Keratinocyte (primary cell): ENCODE results near the gene CCDC171. TPM values are rescaled to one million over a fixed set of nuclear protein-coding genes. Genes with fewer than 3 reads are reported as not detected.
"Not testable (repeated sequence)": the region's sequence is repeated elsewhere in the genome, so short reads cannot be mapped to it uniquely, and the experiment has no call there.

Source experiments
- DNase-seq: peaks from one replicate; pipeline ENCODE4 v3.0.0-alpha.2; 2011; ENCODE audit warnings: low read depth, missing footprints, low spot score
- FAIRE-seq: peaks from 2 replicates; lab custom pipeline; 2011; peaks lifted over from hg19 to GRCh38; lab: Jason Lieb, UNC
- H2AFZ ChIP-seq: 2 replicates; pipeline ENCODE4 v1.6.0; 2012; ENCODE audit warnings: low read length, control low read depth, inconsistent platforms; ENCODE audit not compliant: control insufficient read depth
- H3K27ac ChIP-seq: 2 replicates; pipeline ENCODE4 v1.5.1; 2011; ENCODE audit warnings: low read length; ENCODE audit not compliant: control insufficient read depth, insufficient read depth
- H3K27me3 ChIP-seq: 3 replicates; pipeline ENCODE4 v1.6.0; 2011; ENCODE audit warnings: low read length; ENCODE audit not compliant: control insufficient read depth, insufficient read depth; ENCODE audit errors: extremely low read depth
- H3K36me3 ChIP-seq, 2 experiments: 2 replicates in 1 of 2; 3 replicates in 1 of 2; pipeline ENCODE4 v1.5.1; 2011; ENCODE audit warnings: low read length in 2 of 2, mild to moderate bottlenecking in 1 of 2; ENCODE audit not compliant: control insufficient read depth in 2 of 2, insufficient read depth in 2 of 2; ENCODE audit errors: extremely low read depth in 1 of 2
- H3K4me1 ChIP-seq: 3 replicates; pipeline ENCODE4 v1.5.1; 2011; ENCODE audit warnings: low read length; ENCODE audit not compliant: control insufficient read depth, insufficient read depth; ENCODE audit errors: extremely low read depth
- H3K4me2 ChIP-seq: 3 replicates; pipeline ENCODE4 v1.6.0; 2011; ENCODE audit warnings: low read depth, low read length; ENCODE audit not compliant: control insufficient read depth, insufficient read depth; ENCODE audit errors: extremely low read depth
- H3K4me3 ChIP-seq, 3 experiments: fragments of 200-600 bp in 1 of 3; sonication (generic) in 1 of 3; 2 replicates in 2 of 3; 3 replicates in 1 of 3; pipeline ENCODE4 v1.5.1; 2011 to 2016; ENCODE audit warnings: low read length in 3 of 3, mild to moderate bottlenecking in 3 of 3, control low read depth in 2 of 3, inconsistent platforms in 1 of 3, low read depth in 1 of 3, mixed read lengths in 1 of 3, mixed run types in 1 of 3, moderate library complexity in 1 of 3; ENCODE audit not compliant: control insufficient read depth in 2 of 3, insufficient read depth in 2 of 3; ENCODE audit errors: extremely low read depth in 1 of 3
- H3K79me2 ChIP-seq: 2 replicates; pipeline ENCODE4 v1.6.0; 2012; ENCODE audit warnings: low read length; ENCODE audit not compliant: control insufficient read depth, insufficient read depth
- H3K9ac ChIP-seq: 3 replicates; pipeline ENCODE4 v1.6.0; 2011; ENCODE audit warnings: low read length; ENCODE audit not compliant: control insufficient read depth, insufficient read depth; ENCODE audit errors: extremely low read depth
- H3K9me1 ChIP-seq: 3 replicates; pipeline ENCODE4 v1.6.0; 2011; ENCODE audit warnings: low read length; ENCODE audit not compliant: control insufficient read depth, insufficient read depth; ENCODE audit errors: extremely low read depth
- H3K9me3 ChIP-seq: 2 replicates; pipeline ENCODE4 v1.5.1; 2012; ENCODE audit warnings: low read depth, low read length; ENCODE audit not compliant: control insufficient read depth
- H4K20me1 ChIP-seq: 3 replicates; pipeline ENCODE4 v1.6.0; 2011; ENCODE audit warnings: low read length; ENCODE audit not compliant: control insufficient read depth, insufficient read depth; ENCODE audit errors: extremely low read depth
- EZH2 ChIP-seq: IDR thresholded peaks from one replicate; pipeline ENCODE4 v1.6.1; 2012; ENCODE audit warnings: inconsistent platforms, mild to moderate bottlenecking, low read length, moderate library complexity
- dilution Hi-C: fragments of 300-500 bp; cut with MboI; formaldehyde crosslinking; loops from one replicate; pipeline ENCODE4 v1.7.0; 2020; ENCODE audit warnings: low sequenced_read_pairs; ENCODE audit not compliant: extremely low pct_ligation_motif_present
- polyA plus RNA-seq, 5 experiments: library from polyadenylated mRNA; depleted of rRNA in 3 of 5; stranded (reverse) in 3 of 5; stranded (forward) in 1 of 5; unstranded in 1 of 5; fragments of >200 nt; gene quantifications; 1 replicate in 1 of 5; 2 replicates in 3 of 5; 3 replicates in 1 of 5; pipeline versions ENCODE4 v1.2.1 to v1.2.3, GENCODE V29; 2011 to 2012; ENCODE audit warnings: missing spikeins in 2 of 5, low read depth in 1 of 5, low replicate concordance in 1 of 5
- TF ChIP-seq, protein P1 (sequence below), 3 experiments: IDR thresholded peaks in 1 of 3; conservative IDR thresholded peaks in 1 of 3; optimal IDR thresholded peaks in 1 of 3; 2 replicates in 2 of 3; 3 replicates in 1 of 3; pipeline versions ENCODE3 to v1.5.1; 2011; ENCODE audit warnings: low read length in 3 of 3, mild to moderate bottlenecking in 3 of 3, moderate library complexity in 2 of 3, control low read depth in 1 of 3, inconsistent platforms in 1 of 3; ENCODE audit not compliant: insufficient read depth in 2 of 3; ENCODE audit errors: extremely low read depth in 1 of 3

CCDC171 gene
- polyA plus RNA-seq, 1 donor (not counting 4 experiments of a cell fraction or from before 2014, with no cell fraction given) = 0.46 TPM

DNA sequence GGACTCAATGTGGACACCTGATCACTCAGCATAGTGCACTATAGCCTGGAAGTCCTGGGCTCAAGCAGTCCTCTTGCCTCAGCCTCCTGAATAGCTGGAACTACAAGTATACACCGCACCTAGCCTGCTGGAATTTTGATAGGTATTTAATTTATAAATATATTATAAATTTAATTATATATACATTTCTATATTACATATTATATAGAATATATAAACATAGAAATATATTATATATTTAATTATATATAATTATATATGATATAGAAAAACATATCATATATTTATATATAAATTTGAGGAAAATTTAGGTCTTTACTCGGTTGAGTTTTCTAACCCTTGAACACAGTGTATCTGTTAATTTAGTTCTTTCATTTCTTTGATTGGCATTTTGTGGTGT is 26.9 kb upstream of the CCDC171 start:
- Histone ChIP-seq H3K4me3 (no peak overlapping the region), H3K4me2 (no peak overlapping the region), H3K4me1 (no peaks in the 10 kb centered on the region), H4K20me1 (no peaks in the 10 kb centered on the region), H2AFZ (no peak overlapping the region), H3K9me1 (no peaks in the 10 kb centered on the region), H3K9ac (no peak overlapping the region), H3K36me3 (no peaks in the 10 kb centered on the region), H3K79me2 (no peaks in the 10 kb centered on the region), H3K27ac (no peak overlapping the region), H3K9me3 (no peaks in the 10 kb centered on the region), H3K27me3 (no peaks in the 10 kb centered on the region)
- dilution Hi-C loops = no loop called here
- FAIRE-seq (no peak), DNase-seq (no peak)
- TF ChIP-seq, protein P1, sequence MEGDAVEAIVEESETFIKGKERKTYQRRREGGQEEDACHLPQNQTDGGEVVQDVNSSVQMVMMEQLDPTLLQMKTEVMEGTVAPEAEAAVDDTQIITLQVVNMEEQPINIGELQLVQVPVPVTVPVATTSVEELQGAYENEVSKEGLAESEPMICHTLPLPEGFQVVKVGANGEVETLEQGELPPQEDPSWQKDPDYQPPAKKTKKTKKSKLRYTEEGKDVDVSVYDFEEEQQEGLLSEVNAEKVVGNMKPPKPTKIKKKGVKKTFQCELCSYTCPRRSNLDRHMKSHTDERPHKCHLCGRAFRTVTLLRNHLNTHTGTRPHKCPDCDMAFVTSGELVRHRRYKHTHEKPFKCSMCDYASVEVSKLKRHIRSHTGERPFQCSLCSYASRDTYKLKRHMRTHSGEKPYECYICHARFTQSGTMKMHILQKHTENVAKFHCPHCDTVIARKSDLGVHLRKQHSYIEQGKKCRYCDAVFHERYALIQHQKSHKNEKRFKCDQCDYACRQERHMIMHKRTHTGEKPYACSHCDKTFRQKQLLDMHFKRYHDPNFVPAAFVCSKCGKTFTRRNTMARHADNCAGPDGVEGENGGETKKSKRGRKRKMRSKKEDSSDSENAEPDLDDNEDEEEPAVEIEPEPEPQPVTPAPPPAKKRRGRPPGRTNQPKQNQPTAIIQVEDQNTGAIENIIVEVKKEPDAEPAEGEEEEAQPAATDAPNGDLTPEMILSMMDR (optimal IDR thresholded peaks at IDR 0.05 in 1 of 3, IDR thresholded peaks at IDR 0.05 in 1 of 3, conservative IDR thresholded peaks at IDR 0.05 in 1 of 3; ENCODE audit: extremely low read depth in 1 of 3, insufficient read depth in 2 of 3, low read length in 3 of 3) = no peak
- TF ChIP-seq EZH2 = no peak

DNA sequence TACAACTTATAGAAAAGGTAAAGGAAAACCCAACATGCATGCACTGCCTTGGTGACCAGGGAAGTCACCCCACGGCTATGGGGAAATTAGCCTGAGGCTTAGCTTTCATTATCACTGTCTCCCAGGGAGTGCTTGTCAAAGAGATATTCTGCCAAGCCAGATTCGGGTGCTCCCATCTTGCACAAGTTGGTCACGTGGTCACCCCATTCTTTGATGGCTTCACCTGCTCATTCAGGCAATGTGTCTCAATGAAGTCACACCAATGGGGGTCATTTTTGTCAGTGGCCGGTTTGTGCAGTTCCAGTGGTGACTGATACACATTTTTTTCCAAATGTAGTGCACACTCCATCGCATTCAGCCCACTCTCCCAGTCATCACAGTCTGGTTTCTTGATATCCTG is 25.8 kb upstream of the CCDC171 start:
- H3K36me3 ChIP-seq, H3K9ac ChIP-seq, H3K4me2 ChIP-seq, FAIRE-seq, H2AFZ ChIP-seq, H3K4me1 ChIP-seq, H3K27me3 ChIP-seq, H3K79me2 ChIP-seq, H3K9me3 ChIP-seq, DNase-seq, H4K20me1 ChIP-seq, H3K27ac ChIP-seq, dilution Hi-C loops, H3K4me3 ChIP-seq, H3K9me1 ChIP-seq: not testable (repeated sequence)

DNA sequence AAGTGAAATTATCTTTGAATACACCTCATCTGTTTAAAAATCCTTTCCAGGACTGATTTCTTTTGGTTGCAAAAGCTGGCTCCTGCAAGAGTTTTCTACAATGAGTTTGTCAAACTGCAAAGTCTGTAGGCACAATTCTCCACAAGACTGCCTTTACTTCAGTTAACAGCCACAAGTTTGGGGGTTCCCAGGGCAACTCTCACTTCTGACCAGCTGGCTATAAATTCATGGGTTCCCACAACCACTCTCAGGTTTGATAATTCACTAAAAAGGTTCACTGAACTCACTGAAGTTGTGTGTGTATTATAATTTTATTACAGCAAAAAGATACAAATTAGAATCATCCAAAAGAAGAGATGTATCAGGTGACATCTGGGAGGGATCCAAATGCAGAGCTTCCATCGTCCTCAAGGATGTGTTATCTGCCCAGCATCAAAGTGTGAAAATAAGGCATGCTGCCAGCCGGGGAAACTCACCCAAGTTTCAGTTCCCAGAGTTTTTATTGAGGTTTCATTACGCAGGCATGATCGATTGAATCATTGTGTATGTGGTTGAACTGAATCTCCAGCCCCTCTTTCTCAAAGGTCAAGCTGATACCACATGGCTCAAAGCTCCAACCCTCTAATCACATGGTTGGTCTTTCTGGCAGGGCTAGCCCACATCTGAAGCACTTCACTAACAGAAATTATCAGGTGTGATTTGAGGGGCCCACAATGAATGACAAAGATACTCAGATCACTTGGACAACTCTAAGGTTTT is 23.1 kb upstream of the CCDC171 start:
- no peaks in the 10 kb centered on the region for H3K9me1 ChIP-seq
- H3K79me2 ChIP-seq = no peaks in the 10 kb centered on the region
- no peaks in the 10 kb centered on the region for H3K9me3 ChIP-seq
- no peak overlapping the region for H3K4me3 ChIP-seq
- no peaks in the 10 kb centered on the region for H3K36me3 ChIP-seq
- TF ChIP-seq, protein P1 (optimal IDR thresholded peaks at IDR 0.05 in 1 of 3, IDR thresholded peaks at IDR 0.05 in 1 of 3, conservative IDR thresholded peaks at IDR 0.05 in 1 of 3; ENCODE audit: extremely low read depth in 1 of 3, insufficient read depth in 2 of 3, low read length in 3 of 3) = no peak
- no peak for TF ChIP-seq EZH2
- no peak overlapping the region for H3K4me2 ChIP-seq
- DNase-seq (no peak), FAIRE-seq (no peak)
- H3K27me3 ChIP-seq = no peaks in the 10 kb centered on the region
- no peak overlapping the region for H2AFZ ChIP-seq
- no peaks in the 10 kb centered on the region for H3K4me1 ChIP-seq
- no peak overlapping the region for H3K27ac ChIP-seq
- dilution Hi-C loops = no loop called here
- no peaks in the 10 kb centered on the region for H4K20me1 ChIP-seq
- no peak overlapping the region for H3K9ac ChIP-seq
